HepG2 (cell line): ENCODE measurements around the gene ARHGAP20. TPM values are rescaled to one million over a fixed set of nuclear protein-coding genes. Genes with fewer than 3 reads are reported as not detected.

Experiments
- ATAC-seq: fragments of 200-7000 bp; cut with Tn5 transposase; 3 replicates; pipeline ENCODE4 v1.9.1; 2020; ENCODE audit warnings: mild to moderate bottlenecking, moderate library complexity
- BruUV-seq: library from RNA; stranded (reverse); fragments of 400-500 nt; replicated peaks from 2 replicates; lab custom pipeline; 2021; lab: Mats Ljungman, UMichigan
- CTCF ChIA-PET: fragments of 300-600 bp; formaldehyde crosslinking; extraction: SDS; loops from one replicate; lab custom pipeline; 2021; ENCODE audit warnings: low total read pairs, inconsistent platforms, low intra/inter-chr PET ratio; lab: Yijun Ruan, JAX
- POLR2A ChIA-PET: fragments of 350-600 bp; sonication (Branson Sonifier 250); formaldehyde crosslinking; loops from one replicate; lab custom pipeline; 2020; ENCODE audit warnings: antibody characterized with exemption, inconsistent platforms; lab: Yijun Ruan, JAX
- DNase-seq: peaks from one replicate; pipeline ENCODE4 v3.0.0-alpha.2; 2015; ENCODE audit warnings: low spot score
- FAIRE-seq: peaks from 3 replicates; lab custom pipeline; 2011; peaks lifted over from hg19 to GRCh38; lab: Jason Lieb, UNC
- H2AFZ ChIP-seq: one replicate; pipeline ENCODE4 v1.6.1; 2011; ENCODE audit warnings: low read length, inconsistent platforms
- H3K27ac ChIP-seq: fragments of 300-600 bp; 3 replicates; pipeline ENCODE4 v1.8.0; 2011; ENCODE audit warnings: mixed run types, mild to moderate bottlenecking, mixed read lengths, low read length, inconsistent platforms; ENCODE audit not compliant: insufficient read depth; ENCODE audit errors: extremely low read length
- H3K27me3 ChIP-seq, 2 experiments: fragments of 200-600 bp in 1 of 2; 2 replicates in 1 of 2; 3 replicates in 1 of 2; pipeline versions ENCODE4 v1.6.0 to v1.8.0; 2011; ENCODE audit warnings: low read length in 2 of 2, mild to moderate bottlenecking in 2 of 2, moderate library complexity in 2 of 2, inconsistent platforms in 1 of 2; ENCODE audit not compliant: insufficient read depth in 2 of 2, control insufficient read depth in 1 of 2
- H3K36me3 ChIP-seq, 2 experiments: fragments of 200-600 bp in 1 of 2; replicated peaks in 1 of 2; 2 replicates in 1 of 2; 3 replicates in 1 of 2; pipeline versions ENCODE4 v1.5.1 to v1.8.0; 2011; ENCODE audit warnings: low read length in 2 of 2, inconsistent platforms in 1 of 2; ENCODE audit not compliant: insufficient read depth in 2 of 2, control insufficient read depth in 1 of 2
- H3K4me1 ChIP-seq: 2 replicates; pipeline ENCODE4 v1.5.1; 2012; ENCODE audit warnings: low read length, inconsistent platforms; ENCODE audit not compliant: insufficient read depth
- H3K4me2 ChIP-seq: 2 replicates; pipeline ENCODE4 v1.6.0; 2011; ENCODE audit warnings: low read depth, low read length, inconsistent platforms
- H3K4me3 ChIP-seq, 3 experiments: fragments of 200-600 bp in 1 of 3; sonication (generic), shearing (Covaris generic) in 1 of 3; replicated peaks in 1 of 3; 2 replicates each; pipeline ENCODE4 v1.5.1; 2011 to 2016; ENCODE audit warnings: low read length in 3 of 3, inconsistent platforms in 2 of 3, low read depth in 2 of 3, mild to moderate bottlenecking in 2 of 3, control low read depth in 1 of 3, mixed read lengths in 1 of 3; ENCODE audit not compliant: insufficient read depth in 1 of 3
- H3K79me2 ChIP-seq: one replicate; pipeline ENCODE4 v1.6.1; 2011; ENCODE audit warnings: low read length, inconsistent platforms; ENCODE audit not compliant: insufficient read depth
- H3K9ac ChIP-seq: 2 replicates; pipeline ENCODE4 v1.6.0; 2011; ENCODE audit warnings: mild to moderate bottlenecking, low read depth, low read length, inconsistent platforms; ENCODE audit not compliant: insufficient read depth
- H3K9me3 ChIP-seq: 2 replicates; pipeline ENCODE4 v1.5.1; 2012; ENCODE audit warnings: mild to moderate bottlenecking, low read length
- H4K20me1 ChIP-seq: 2 replicates; pipeline ENCODE4 v1.6.0; 2011; ENCODE audit warnings: inconsistent platforms, mild to moderate bottlenecking, low read length, moderate library complexity; ENCODE audit not compliant: insufficient read depth
- DPF2 ChIP-seq: sonication (generic); formaldehyde crosslinking; IDR thresholded peaks from 2 replicates; pipeline ENCODE4 v1.4.0; 2020; ENCODE audit warnings: mild to moderate bottlenecking, low read depth, missing genetic modification reagents, borderline replicate concordance
- ETS1 ChIP-seq: sonication (generic); formaldehyde crosslinking; IDR thresholded peaks from 2 replicates; pipeline ENCODE4 v1.4.0; 2020; ENCODE audit warnings: missing genetic modification reagents
- KLF16 ChIP-seq, 2 experiments: sonication (generic) in 1 of 2; formaldehyde crosslinking in 1 of 2; IDR thresholded peaks; 2 replicates each; pipeline versions ENCODE4 v1.6.1 to v1.8.0; 2016 to 2023; ENCODE audit warnings: missing genetic modification reagents in 2 of 2, missing compliant biosample characterization in 1 of 2
- MXI1 ChIP-seq: IDR thresholded peaks from 3 replicates; pipeline ENCODE4 v1.6.1; 2012; ENCODE audit warnings: low read depth, low read length, inconsistent platforms, borderline replicate concordance
- PCBP1 ChIP-seq: fragments of 200-400 bp; formaldehyde crosslinking; IDR thresholded peaks from 2 replicates; pipeline ENCODE4 v1.6.1; 2017; ENCODE audit warnings: mild to moderate bottlenecking, low read depth, low read length, borderline replicate concordance
- SMAD3 ChIP-seq: sonication (generic); formaldehyde crosslinking; IDR thresholded peaks from 2 replicates; pipeline ENCODE4 v1.4.0; 2020; ENCODE audit warnings: missing genetic modification reagents
- ZNF510 ChIP-seq: sonication (generic); formaldehyde crosslinking; IDR thresholded peaks from 2 replicates; pipeline ENCODE4 v1.4.0; 2020; ENCODE audit warnings: low read depth, mild to moderate bottlenecking, missing genetic modification reagents
- ZNF749 ChIP-seq: sonication (generic); formaldehyde crosslinking; IDR thresholded peaks from 2 replicates; pipeline ENCODE4 v1.8.0; 2022; ENCODE audit warnings: mild to moderate bottlenecking, missing genetic modification reagents, moderate library complexity, borderline replicate concordance
- ZNF770 ChIP-seq: sonication (generic); formaldehyde crosslinking; IDR thresholded peaks from 2 replicates; pipeline ENCODE4 v1.5.0; 2020; ENCODE audit warnings: mild to moderate bottlenecking, missing genetic modification reagents
- WGBS: methylation state at CpG from one replicate; pipeline ENCODE4 v1.1.6; 2017; ENCODE audit warnings: low lambda C conversion rate; 5-methylcytosine and 5-hydroxymethylcytosine counted together
- in situ Hi-C: cut with HindIII; loops from 2 replicates; pipeline ENCODE4 v1.10.0; 2017; ENCODE audit warnings: low pct_unique_long_range_greater_than_20kb; ENCODE audit not compliant: extremely low pct_ligation_motif_present
- intact Hi-C: fragments of 100-400 bp; cut with micrococcal nuclease; formaldehyde crosslinking; loops from one replicate; pipeline ENCODE4 v1.10.0; 2022; ENCODE audit not compliant: unreplicated experiment
- polyA plus RNA-seq, 8 experiments: library from polyadenylated mRNA; depleted of rRNA in 3 of 8; stranded (reverse) in 7 of 8; unstranded in 1 of 8; fragments of >200 nt; fragmentation: Illumina TruSeq in 4 of 8; extraction: Trizol in 4 of 8; gene quantifications; 2 replicates each; pipeline versions ENCODE4 v1.2.1 to v1.2.3, GENCODE V29; 2011 to 2016; ENCODE audit warnings: low read depth in 4 of 8, missing spikeins in 1 of 8, mixed read lengths in 1 of 8; ENCODE audit not compliant: insufficient read depth in 1 of 8
- total RNA-seq, 5 experiments: library from RNA; depleted of rRNA; stranded (reverse); fragments of >200 nt; fragmentation: Illumina TruSeq; extraction: Trizol; gene quantifications; 2 replicates each; pipeline ENCODE4 v1.2.3, GENCODE V29; 2016; ENCODE audit warnings: low read depth in 1 of 5

ARHGAP20 gene
- total and polyA plus RNA-seq, 2 of the 13 experiments (the other 11 are each of a cell fraction or from before 2014, with no cell fraction given), result not detected

GRCh38 chr11:110580571-110580970, 131.7 kb downstream of the ARHGAP20 start:
- in situ Hi-C loops, result no loop called here
- no TSS peak for BruUV-seq
- FAIRE-seq, result no peak
- POLR2A ChIA-PET, result no interaction called here
- no peak overlapping the region for H2AFZ ChIP-seq
- peaks cover 0 to 7% of the 10 kb centered on the region in 2 experiments; a peak in 1 of 5 replicates for H3K27me3 ChIP-seq
- no peak for TF ChIP-seq ZNF749 (CRISPR knock-in tag)
- TF ChIP-seq ZNF770 (CRISPR knock-in tag), result no peak
- no peak for TF ChIP-seq PCBP1
- TF ChIP-seq ETS1 (CRISPR knock-in tag), result no peak
- no peak for TF ChIP-seq DPF2 (CRISPR knock-in tag)
- TF ChIP-seq ZNF510, result no peak
- no peak for TF ChIP-seq MXI1
- TF ChIP-seq SMAD3 (CRISPR knock-in tag), result no peak
- no peak for TF ChIP-seq KLF16 (CRISPR knock-in tag; IDR thresholded peaks at IDR 0.05)
- TF ChIP-seq, all 625 proteins: peak for 0
- CTCF ChIA-PET, result no interaction called here
- no peaks in the 10 kb centered on the region for H3K9me3 ChIP-seq
- DNase-seq (no peak), ATAC-seq (no peak)
- no peak overlapping the region for H3K27ac ChIP-seq
- no peaks in the 10 kb centered on the region for H3K4me1 ChIP-seq
- whole genome bisulfite sequencing, result 2% methylated on average over 6 of the region's 8 CpGs
- H3K4me2 ChIP-seq, result no peak overlapping the region
- H3K9ac ChIP-seq, result no peak overlapping the region
- intact Hi-C loops, result no loop called here
- H3K4me3 ChIP-seq, result no peak overlapping the region
- no peaks in the 10 kb centered on the region for H4K20me1 ChIP-seq
- no peaks in the 10 kb centered on the region for H3K36me3 ChIP-seq
- H3K79me2 ChIP-seq, result no peaks in the 10 kb centered on the region
